ENCODE data around the gene RAB9A.
"Not testable (repeated sequence)": the region's sequence is repeated elsewhere in the genome, so short reads cannot be mapped to it uniquely, and the experiment has no call there.

The RAB9A gene

DNA sequence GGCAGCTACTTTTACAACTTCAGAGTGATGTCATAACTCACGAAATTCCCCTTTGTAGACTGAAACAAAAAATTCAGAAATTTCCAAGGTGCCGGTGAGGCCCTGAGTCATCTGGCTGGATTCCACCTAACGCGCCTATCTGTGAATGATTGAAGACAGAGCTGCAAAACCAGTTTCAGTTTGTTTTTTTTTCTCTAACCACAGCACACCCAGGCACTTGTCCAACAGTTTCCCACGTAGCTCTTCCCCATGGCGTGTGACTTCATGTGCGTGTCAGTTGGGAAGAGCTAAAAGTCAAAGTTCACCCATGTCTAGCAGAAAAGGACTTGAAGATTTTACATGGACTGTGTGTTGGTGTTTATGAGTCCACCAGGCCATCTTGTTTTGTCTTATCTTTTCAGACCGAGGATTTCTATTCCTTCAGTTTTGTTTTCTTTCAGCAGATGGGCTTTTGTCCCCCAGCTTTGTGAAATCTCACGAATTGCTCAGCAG, 19.6 kb upstream of the RAB9A start:
- TF ChIP-seq, protein P1, sequence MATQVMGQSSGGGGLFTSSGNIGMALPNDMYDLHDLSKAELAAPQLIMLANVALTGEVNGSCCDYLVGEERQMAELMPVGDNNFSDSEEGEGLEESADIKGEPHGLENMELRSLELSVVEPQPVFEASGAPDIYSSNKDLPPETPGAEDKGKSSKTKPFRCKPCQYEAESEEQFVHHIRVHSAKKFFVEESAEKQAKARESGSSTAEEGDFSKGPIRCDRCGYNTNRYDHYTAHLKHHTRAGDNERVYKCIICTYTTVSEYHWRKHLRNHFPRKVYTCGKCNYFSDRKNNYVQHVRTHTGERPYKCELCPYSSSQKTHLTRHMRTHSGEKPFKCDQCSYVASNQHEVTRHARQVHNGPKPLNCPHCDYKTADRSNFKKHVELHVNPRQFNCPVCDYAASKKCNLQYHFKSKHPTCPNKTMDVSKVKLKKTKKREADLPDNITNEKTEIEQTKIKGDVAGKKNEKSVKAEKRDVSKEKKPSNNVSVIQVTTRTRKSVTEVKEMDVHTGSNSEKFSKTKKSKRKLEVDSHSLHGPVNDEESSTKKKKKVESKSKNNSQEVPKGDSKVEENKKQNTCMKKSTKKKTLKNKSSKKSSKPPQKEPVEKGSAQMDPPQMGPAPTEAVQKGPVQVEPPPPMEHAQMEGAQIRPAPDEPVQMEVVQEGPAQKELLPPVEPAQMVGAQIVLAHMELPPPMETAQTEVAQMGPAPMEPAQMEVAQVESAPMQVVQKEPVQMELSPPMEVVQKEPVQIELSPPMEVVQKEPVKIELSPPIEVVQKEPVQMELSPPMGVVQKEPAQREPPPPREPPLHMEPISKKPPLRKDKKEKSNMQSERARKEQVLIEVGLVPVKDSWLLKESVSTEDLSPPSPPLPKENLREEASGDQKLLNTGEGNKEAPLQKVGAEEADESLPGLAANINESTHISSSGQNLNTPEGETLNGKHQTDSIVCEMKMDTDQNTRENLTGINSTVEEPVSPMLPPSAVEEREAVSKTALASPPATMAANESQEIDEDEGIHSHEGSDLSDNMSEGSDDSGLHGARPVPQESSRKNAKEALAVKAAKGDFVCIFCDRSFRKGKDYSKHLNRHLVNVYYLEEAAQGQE (IDR thresholded peaks at IDR 0.05; ENCODE audit: insufficient replicate concordance, low read depth), result no peak
- no peak for TF ChIP-seq GABPA (IDR thresholded peaks at IDR 0.05; ENCODE audit: low read depth)
- TF ChIP-seq, protein P2, sequence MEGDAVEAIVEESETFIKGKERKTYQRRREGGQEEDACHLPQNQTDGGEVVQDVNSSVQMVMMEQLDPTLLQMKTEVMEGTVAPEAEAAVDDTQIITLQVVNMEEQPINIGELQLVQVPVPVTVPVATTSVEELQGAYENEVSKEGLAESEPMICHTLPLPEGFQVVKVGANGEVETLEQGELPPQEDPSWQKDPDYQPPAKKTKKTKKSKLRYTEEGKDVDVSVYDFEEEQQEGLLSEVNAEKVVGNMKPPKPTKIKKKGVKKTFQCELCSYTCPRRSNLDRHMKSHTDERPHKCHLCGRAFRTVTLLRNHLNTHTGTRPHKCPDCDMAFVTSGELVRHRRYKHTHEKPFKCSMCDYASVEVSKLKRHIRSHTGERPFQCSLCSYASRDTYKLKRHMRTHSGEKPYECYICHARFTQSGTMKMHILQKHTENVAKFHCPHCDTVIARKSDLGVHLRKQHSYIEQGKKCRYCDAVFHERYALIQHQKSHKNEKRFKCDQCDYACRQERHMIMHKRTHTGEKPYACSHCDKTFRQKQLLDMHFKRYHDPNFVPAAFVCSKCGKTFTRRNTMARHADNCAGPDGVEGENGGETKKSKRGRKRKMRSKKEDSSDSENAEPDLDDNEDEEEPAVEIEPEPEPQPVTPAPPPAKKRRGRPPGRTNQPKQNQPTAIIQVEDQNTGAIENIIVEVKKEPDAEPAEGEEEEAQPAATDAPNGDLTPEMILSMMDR (IDR thresholded peaks at IDR 0.05; ENCODE audit: insufficient read depth, low read length), result no peak
- TF ChIP-seq SPI1 (IDR thresholded peaks at IDR 0.05; ENCODE audit: borderline replicate concordance, low read depth), result no peak
- TF ChIP-seq POLR2AphosphoS5 (IDR thresholded peaks at IDR 0.05; ENCODE audit: low read depth), result no peak
- Histone ChIP-seq H3K27ac (replicated peaks) (peak overlapping the region; percentile 5), H3K4me3 (replicated peaks; ENCODE audit: insufficient read depth, low read length) (no peak overlapping the region), H3K27me3 (ENCODE audit: insufficient read depth, poor library complexity, severe bottlenecking) (no peaks in the 10 kb centered on the region)
- peak; percentile 28 to 47 for DNase-seq (ENCODE audit: low read depth in 1 of 2, low spot score in 1 of 2)

DNA sequence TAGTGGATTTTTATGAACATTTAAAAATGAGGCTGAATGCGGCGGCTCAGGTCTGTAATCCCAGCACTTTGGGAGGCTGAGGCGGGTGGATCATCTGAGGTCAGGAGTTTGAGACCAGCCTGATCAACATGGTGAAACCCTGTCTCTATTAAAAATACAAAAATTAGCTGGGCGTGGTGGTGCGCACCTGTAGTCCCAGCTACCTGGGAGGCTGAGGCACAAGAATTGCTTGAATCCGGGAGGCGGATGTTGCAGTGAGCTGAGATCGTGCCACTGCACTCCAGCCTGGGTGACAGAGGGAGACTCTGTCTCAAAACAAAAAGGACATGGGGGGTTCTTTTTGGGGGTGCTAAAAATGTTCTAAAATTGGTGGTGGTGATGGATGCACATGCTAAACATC, 19.2 kb upstream of the RAB9A start:
- peak overlapping the region; percentile 5 for H3K27ac ChIP-seq (replicated peaks)
- H3K27me3 ChIP-seq (ENCODE audit: insufficient read depth, poor library complexity, severe bottlenecking); H3K4me3 ChIP-seq (replicated peaks; ENCODE audit: insufficient read depth, low read length); DNase-seq (ENCODE audit: low read depth in 1 of 2, low spot score in 1 of 2): not testable (repeated sequence)

- Histone ChIP-seq H3K27me3 (ENCODE audit: insufficient read depth, poor library complexity, severe bottlenecking) (no peaks in the 10 kb centered on the region), H3K27ac (replicated peaks) (no peak overlapping the region), H3K4me3 (replicated peaks; ENCODE audit: insufficient read depth, low read length) (no peak overlapping the region)
- TF ChIP-seq, protein P1 (IDR thresholded peaks at IDR 0.05; ENCODE audit: insufficient replicate concordance, low read depth), result no peak
- no peak for TF ChIP-seq GABPA (IDR thresholded peaks at IDR 0.05; ENCODE audit: low read depth)
- no peak for TF ChIP-seq POLR2AphosphoS5 (IDR thresholded peaks at IDR 0.05; ENCODE audit: low read depth)
- TF ChIP-seq, protein P2 (IDR thresholded peaks at IDR 0.05; ENCODE audit: insufficient read depth, low read length), result no peak
- TF ChIP-seq SPI1 (IDR thresholded peaks at IDR 0.05; ENCODE audit: borderline replicate concordance, low read depth), result no peak
- no peak for DNase-seq (ENCODE audit: low read depth in 1 of 2, low spot score in 1 of 2)
Observed at GRCh38 chrX:13670197-13670596, 18.7 kb upstream of the RAB9A start.

DNA sequence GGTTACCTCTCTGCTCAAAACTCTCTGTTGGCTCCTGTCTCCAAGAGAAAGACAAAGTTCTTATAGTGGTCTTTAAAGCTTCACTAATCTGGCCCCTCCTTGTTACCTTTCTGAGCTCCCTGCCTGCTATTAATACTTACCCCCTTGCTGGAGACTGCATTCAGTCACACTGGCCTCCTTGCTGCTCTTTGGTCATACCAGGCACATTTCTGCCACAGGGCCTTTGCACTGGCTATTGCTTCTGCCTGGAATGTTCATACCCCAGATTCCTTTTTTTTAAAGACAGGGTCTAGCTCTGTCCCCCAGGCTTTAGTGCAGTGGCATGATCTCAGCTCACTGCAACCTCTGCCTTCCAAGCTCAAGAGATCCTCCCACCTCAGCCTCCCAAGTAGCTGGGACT, 15.9 kb upstream of the RAB9A start:
- no peak for TF ChIP-seq GABPA (IDR thresholded peaks at IDR 0.05; ENCODE audit: low read depth)
- TF ChIP-seq, protein P2 (IDR thresholded peaks at IDR 0.05; ENCODE audit: insufficient read depth, low read length), result no peak
- TF ChIP-seq POLR2AphosphoS5 (IDR thresholded peaks at IDR 0.05; ENCODE audit: low read depth), result no peak
- TF ChIP-seq SPI1 (IDR thresholded peaks at IDR 0.05; ENCODE audit: borderline replicate concordance, low read depth), result no peak
- Histone ChIP-seq H3K27me3 (ENCODE audit: insufficient read depth, poor library complexity, severe bottlenecking) (no peaks in the 10 kb centered on the region), H3K27ac (replicated peaks) (no peak overlapping the region), H3K4me3 (replicated peaks; ENCODE audit: insufficient read depth, low read length) (no peak overlapping the region)
- no peak for DNase-seq (ENCODE audit: low read depth in 1 of 2, low spot score in 1 of 2)

Data from HL-60 (cell line).